Urothelium cell line (cell line): ENCODE results near the gene STPG3.
"Not testable (repeated sequence)": the region's sequence is repeated elsewhere in the genome, so short reads cannot be mapped to it uniquely, and the experiment has no call there.

ENCODE experiments used
- DNase-seq: peaks from one replicate; pipeline ENCODE4 v3.0.0; 2011; ENCODE audit warnings: low spot score, mixed read lengths
- FAIRE-seq: peaks from 2 replicates; lab custom pipeline; 2011; peaks lifted over from hg19 to GRCh38; lab: Jason Lieb, UNC

The STPG3 gene

GRCh38 chr9:137244486-137245449 is 6.3 kb upstream of the STPG3 start:
- FAIRE-seq, result no peak
- DNase-seq, result no peak

- FAIRE-seq (no peak), DNase-seq (no peak)
Measured at GRCh38 chr9:137245450-137246421, 5.3 kb upstream of the STPG3 start.

- FAIRE-seq, result no peak
- no peak for DNase-seq
Measured at GRCh38 chr9:137247135-137247915, 3.8 kb upstream of the STPG3 start.

GRCh38 chr9:137247916-137248175 is 3.2 kb upstream of the STPG3 start:
- DNase-seq (no peak), FAIRE-seq (no peak)

GRCh38 chr9:137250329-137251193 is 525 bp upstream of the STPG3 start:
- DNase-seq (no peak), FAIRE-seq (no peak)

- no peak for DNase-seq
Measured at GRCh38 chr9:137251490-137252268, 593 bp downstream of the STPG3 start.

GRCh38 chr9:137252555-137253506 is 1.7 kb downstream of the STPG3 start:
- FAIRE-seq, result no peak
- no peak for DNase-seq

More at GRCh38 chr9:137251490-137252268, 593 bp downstream of the STPG3 start:
- FAIRE-seq, result no peak

- FAIRE-seq, result no peak
- DNase-seq, result no peak
Measured at GRCh38 chr9:137253717-137254623, 2.9 kb downstream of the STPG3 start.

GRCh38 chr9:137254624-137255447 is 3.8 kb downstream of the STPG3 start, which contains the start of gene NELFB:
Gene NELFB (plus strand): TSS chr9:137255327.
- DNase-seq, result peak; percentile 98
- peak; percentile 84 for FAIRE-seq

- DNase-seq (no peak), FAIRE-seq (no peak)
Measured at GRCh38 chr9:137255448-137256114, 4.5 kb downstream of the STPG3 start.

GRCh38 chr9:137256362-137256761 is 5.3 kb downstream of the STPG3 start:
- DNase-seq, result no peak
- no peak for FAIRE-seq

- DNase-seq (no peak), FAIRE-seq (no peak)
Measured at GRCh38 chr9:137256856-137257255, 5.8 kb downstream of the STPG3 start.

GRCh38 chr9:137262173-137262908 is 11.3 kb downstream of the STPG3 start:
- not testable (repeated sequence) for DNase-seq, FAIRE-seq

GRCh38 chr9:137262909-137263285 is 11.8 kb downstream of the STPG3 start:
- FAIRE-seq, result peak; percentile 5
- DNase-seq, result no peak

GRCh38 chr9:137263506-137263905 is 12.4 kb downstream of the STPG3 start:
- DNase-seq (no peak), FAIRE-seq (no peak)
